Stomach (tissue), 4 donors: Measurements from ENCODE around the gene LRRC4C.

Experiments
- CTCF ChIP-seq, 7 experiments: fragments of 450-650 bp in 4 of 7; fragments of 200-600 bp in 3 of 7; sonication (generic) in 3 of 7; IDR thresholded peaks; one replicate each; pipeline ENCODE4 v1.5.1; 2016 to 2019; ENCODE audit warnings: antibody characterized with exemption in 7 of 7, control low read depth in 2 of 7, mild to moderate bottlenecking in 1 of 7
- POLR2AphosphoS5 ChIP-seq, 3 donors: sonication (generic); formaldehyde crosslinking; IDR thresholded peaks; one replicate each; pipeline ENCODE4 v1.6.1; 2016; ENCODE audit warnings: antibody characterized with exemption in 3 of 3

GRCh38 chr11:41320653-41321052, 138.8 kb downstream of the LRRC4C start:
- TF ChIP-seq POLR2AphosphoS5 (IDR thresholded peaks at IDR 0.05) (no peak), CTCF (IDR thresholded peaks at IDR 0.05) (no peak)
